ENCODE results near the gene CSPG4.

Gene CSPG4

GRCh38 chr15:75661756-75662140 is 50.9 kb downstream of the CSPG4 start:
- Mint-ChIP-seq H3K4me3 (no peak overlapping the region), H3K36me3 (no peaks in the 10 kb centered on the region), H3K9me3 (no peaks in the 10 kb centered on the region), H3K4me1 (peaks cover 7% of the 10 kb centered on the region), H3K27ac (no peak overlapping the region)
- ATAC-seq (no peak), DNase-seq (ENCODE audit: low spot score in 2 of 2) (no peak)

GRCh38 chr15:75661100-75661755 is 51.4 kb downstream of the CSPG4 start:
- no peak for DNase-seq (ENCODE audit: low spot score in 2 of 2)
- ATAC-seq: no peak
- H3K9me3 Mint-ChIP-seq: no peaks in the 10 kb centered on the region
- H3K36me3 Mint-ChIP-seq: no peaks in the 10 kb centered on the region
- peaks cover 12% of the 10 kb centered on the region for H3K4me1 Mint-ChIP-seq
- no peak overlapping the region for H3K27ac Mint-ChIP-seq
- H3K4me3 Mint-ChIP-seq: no peak overlapping the region

- H3K4me1 Mint-ChIP-seq: peaks cover 15% of the 10 kb centered on the region
- DNase-seq (ENCODE audit: low spot score in 2 of 2): no peak
- no peak overlapping the region for H3K4me3 Mint-ChIP-seq
- H3K9me3 Mint-ChIP-seq: no peaks in the 10 kb centered on the region
- ATAC-seq: no peak
- no peak overlapping the region for H3K27ac Mint-ChIP-seq
- no peaks in the 10 kb centered on the region for H3K36me3 Mint-ChIP-seq
These were observed 52.6 kb downstream of the CSPG4 start for GRCh38 chr15:75659928-75660645.

GRCh38 chr15:75659141-75659771 is 53.4 kb downstream of the CSPG4 start:
- no peak overlapping the region for H3K4me3 Mint-ChIP-seq
- no peaks in the 10 kb centered on the region for H3K36me3 Mint-ChIP-seq
- no peaks in the 10 kb centered on the region for H3K9me3 Mint-ChIP-seq
- ATAC-seq: no peak
- H3K27ac Mint-ChIP-seq: no peak overlapping the region
- H3K4me1 Mint-ChIP-seq: peaks cover 23% of the 10 kb centered on the region
- no peak for DNase-seq (ENCODE audit: low spot score in 2 of 2)

GRCh38 chr15:75656813-75657212 is 55.8 kb downstream of the CSPG4 start:
- peak overlapping the region; percentile 48 for H3K27ac Mint-ChIP-seq
- no peaks in the 10 kb centered on the region for H3K36me3 Mint-ChIP-seq
- no peaks in the 10 kb centered on the region for H3K9me3 Mint-ChIP-seq
- peaks cover 39% of the 10 kb centered on the region for H3K4me1 Mint-ChIP-seq
- no peak overlapping the region for H3K4me3 Mint-ChIP-seq
- ATAC-seq (no peak), DNase-seq (ENCODE audit: low spot score in 2 of 2) (no peak)

- DNase-seq (ENCODE audit: low spot score in 2 of 2): no peak
- Mint-ChIP-seq H3K4me1 (peaks cover 44% of the 10 kb centered on the region), H3K27ac (peak overlapping the region; percentile 48), H3K4me3 (no peak overlapping the region), H3K9me3 (no peaks in the 10 kb centered on the region), H3K36me3 (no peaks in the 10 kb centered on the region)
- no peak for ATAC-seq
These were observed 56.3 kb downstream of the CSPG4 start for GRCh38 chr15:75656331-75656730.

GRCh38 chr15:75655931-75656330 is 56.7 kb downstream of the CSPG4 start:
- no peak for ATAC-seq
- Mint-ChIP-seq H3K27ac (peak overlapping the region; percentile 48), H3K4me3 (no peak overlapping the region), H3K36me3 (no peaks in the 10 kb centered on the region), H3K4me1 (peaks cover 48% of the 10 kb centered on the region), H3K9me3 (no peaks in the 10 kb centered on the region)
- no peak for DNase-seq (ENCODE audit: low spot score in 2 of 2)

GRCh38 chr15:75654201-75654907 is 58.3 kb downstream of the CSPG4 start:
- peak overlapping the region; percentile 24 for H3K27ac Mint-ChIP-seq
- no peaks in the 10 kb centered on the region for H3K9me3 Mint-ChIP-seq
- no peak for DNase-seq (ENCODE audit: low spot score in 2 of 2)
- no peak overlapping the region for H3K4me3 Mint-ChIP-seq
- H3K36me3 Mint-ChIP-seq: no peaks in the 10 kb centered on the region
- no peak for ATAC-seq
- H3K4me1 Mint-ChIP-seq: peaks cover 63% of the 10 kb centered on the region

- H3K9me3 Mint-ChIP-seq: no peaks in the 10 kb centered on the region
- no peak overlapping the region for H3K4me3 Mint-ChIP-seq
- no peaks in the 10 kb centered on the region for H3K36me3 Mint-ChIP-seq
- no peak for DNase-seq (ENCODE audit: low spot score in 2 of 2)
- no peak for ATAC-seq
- H3K4me1 Mint-ChIP-seq: peaks cover 71% of the 10 kb centered on the region
- peak overlapping the region; percentile 82 for H3K27ac Mint-ChIP-seq
These were observed 59.2 kb downstream of the CSPG4 start for GRCh38 chr15:75653347-75653913.

GRCh38 chr15:75651810-75652543 is 60.7 kb downstream of the CSPG4 start:
- ATAC-seq: peak; percentile 56
- Mint-ChIP-seq H3K9me3 (no peaks in the 10 kb centered on the region), H3K36me3 (no peaks in the 10 kb centered on the region), H3K27ac (peak overlapping the region; percentile 82), H3K4me3 (peak overlapping the region; percentile 78), H3K4me1 (peaks cover 71% of the 10 kb centered on the region)
- no peak for DNase-seq (ENCODE audit: low spot score in 2 of 2)

- ATAC-seq: peak; percentile 46
- H3K4me1 Mint-ChIP-seq: peaks cover 64% of the 10 kb centered on the region
- peak overlapping the region; percentile 78 for H3K4me3 Mint-ChIP-seq
- H3K27ac Mint-ChIP-seq: peak overlapping the region; percentile 82
- DNase-seq (ENCODE audit: low spot score in 2 of 2): no peak
- no peaks in the 10 kb centered on the region for H3K36me3 Mint-ChIP-seq
- H3K9me3 Mint-ChIP-seq: no peaks in the 10 kb centered on the region
These were observed 61.5 kb downstream of the CSPG4 start for GRCh38 chr15:75650908-75651809.

GRCh38 chr15:75649848-75650247 is 62.8 kb downstream of the CSPG4 start:
- H3K9me3 Mint-ChIP-seq: no peaks in the 10 kb centered on the region
- peak overlapping the region; percentile 82 for H3K27ac Mint-ChIP-seq
- H3K36me3 Mint-ChIP-seq: no peaks in the 10 kb centered on the region
- DNase-seq (ENCODE audit: low spot score in 2 of 2) (no peak), ATAC-seq (no peak)
- peak overlapping the region; percentile 78 for H3K4me3 Mint-ChIP-seq
- H3K4me1 Mint-ChIP-seq: peaks cover 54% of the 10 kb centered on the region

- no peak for ATAC-seq
- Mint-ChIP-seq H3K27ac (peak overlapping the region; percentile 60), H3K9me3 (no peaks in the 10 kb centered on the region)
These were observed 63.4 kb downstream of the CSPG4 start for GRCh38 chr15:75649045-75649761.

More at GRCh38 chr15:75649045-75649761, 63.4 kb downstream of the CSPG4 start:
- Mint-ChIP-seq H3K4me1 (peaks cover 48% of the 10 kb centered on the region), H3K36me3 (no peaks in the 10 kb centered on the region), H3K4me3 (peak overlapping the region; percentile 78)
- no peak for DNase-seq (ENCODE audit: low spot score in 2 of 2)
